Fibroblast of lung (primary cell): Measurements from ENCODE around the gene TAT. TPM values are rescaled to one million over a fixed set of nuclear protein-coding genes. Genes with fewer than 3 reads are reported as not detected.

ENCODE experiments used
- DNase-seq, 2 donors: peaks; one replicate each; pipeline versions ENCODE4 v3.0.0 to v3.0.0-alpha.2; 2010; ENCODE audit warnings: low read depth in 2 of 2
- H2AFZ ChIP-seq: 2 replicates; pipeline ENCODE4 v1.5.1; 2012; ENCODE audit warnings: low read length, control low read depth, inconsistent platforms
- H3K27ac ChIP-seq: 2 replicates; pipeline ENCODE4 v1.5.1; 2011; ENCODE audit warnings: low read length, control low read depth; ENCODE audit not compliant: insufficient read depth
- H3K27me3 ChIP-seq: 2 replicates; pipeline ENCODE4 v1.5.1; 2011; ENCODE audit warnings: mild to moderate bottlenecking, low read length; ENCODE audit not compliant: control insufficient read depth, insufficient read depth
- H3K36me3 ChIP-seq: 2 replicates; pipeline ENCODE4 v1.5.1; 2011; ENCODE audit warnings: low read length; ENCODE audit not compliant: control insufficient read depth, insufficient read depth
- H3K4me1 ChIP-seq: 2 replicates; pipeline ENCODE4 v1.5.1; 2011; ENCODE audit warnings: low read length; ENCODE audit not compliant: control insufficient read depth, insufficient read depth; ENCODE audit errors: extremely low read depth
- H3K4me2 ChIP-seq: 2 replicates; pipeline ENCODE4 v1.5.1; 2011; ENCODE audit warnings: low read length, control low read depth; ENCODE audit not compliant: insufficient read depth; ENCODE audit errors: extremely low read depth
- H3K4me3 ChIP-seq, 4 experiments: fragments of 200-600 bp in 1 of 4; sonication (generic) in 1 of 4; replicated peaks in 1 of 4; 2 replicates each; pipeline ENCODE4 v1.5.1; 2011 to 2016; ENCODE audit warnings: low read length in 4 of 4, low read depth in 3 of 4, mild to moderate bottlenecking in 3 of 4, control low read depth in 2 of 4, inconsistent platforms in 1 of 4, mixed read lengths in 1 of 4; ENCODE audit not compliant: insufficient read depth in 1 of 4; ENCODE audit errors: control extremely low read depth in 1 of 4
- H3K79me2 ChIP-seq: 2 replicates; pipeline ENCODE4 v1.5.1; 2012; ENCODE audit warnings: mild to moderate bottlenecking, low read length, inconsistent platforms; ENCODE audit not compliant: control insufficient read depth, insufficient read depth
- H3K9ac ChIP-seq: 2 replicates; pipeline ENCODE4 v1.5.1; 2011; ENCODE audit warnings: mild to moderate bottlenecking, low read length, control low read depth; ENCODE audit not compliant: insufficient read depth
- H3K9me3 ChIP-seq: 2 replicates; pipeline ENCODE4 v1.5.1; 2012; ENCODE audit warnings: low read depth, low read length; ENCODE audit not compliant: control insufficient read depth, insufficient read depth
- H4K20me1 ChIP-seq: 2 replicates; pipeline ENCODE4 v1.5.1; 2011; ENCODE audit warnings: low read length; ENCODE audit not compliant: control insufficient read depth, insufficient read depth; ENCODE audit errors: extremely low read depth
- EZH2 ChIP-seq: IDR thresholded peaks from 2 replicates; pipeline ENCODE4 v1.5.1; 2012; ENCODE audit warnings: low read length, control low read depth, mild to moderate bottlenecking; ENCODE audit errors: missing control alignments
- polyA plus RNA-seq, 2 donors: library from polyadenylated mRNA; depleted of rRNA in 1 of 2; stranded (reverse) in 1 of 2; unstranded in 1 of 2; fragments of >200 nt; gene quantifications; 2 replicates each; pipeline ENCODE4 v1.2.1, GENCODE V29; 2011 to 2012; ENCODE audit warnings: missing spikeins in 1 of 2
- total RNA-seq: library from RNA; depleted of rRNA; stranded (reverse); fragments of >200 nt; gene quantifications from 2 replicates; pipeline ENCODE4 v1.2.1, GENCODE V29; 2014
- TF ChIP-seq, protein P1 (sequence below), 2 donors: IDR thresholded peaks in 1 of 2; conservative IDR thresholded peaks in 1 of 2; 1 replicate in 1 of 2; 2 replicates in 1 of 2; pipeline ENCODE4 v1.5.1; 2011 to 2012; ENCODE audit warnings: low read length in 2 of 2, control low read depth in 1 of 2, inconsistent platforms in 1 of 2, low read depth in 1 of 2, mild to moderate bottlenecking in 1 of 2

The TAT gene
- total and polyA plus RNA-seq, 2 donors (not counting 1 experiment from before 2014, with no cell fraction given) = not detected

DNA sequence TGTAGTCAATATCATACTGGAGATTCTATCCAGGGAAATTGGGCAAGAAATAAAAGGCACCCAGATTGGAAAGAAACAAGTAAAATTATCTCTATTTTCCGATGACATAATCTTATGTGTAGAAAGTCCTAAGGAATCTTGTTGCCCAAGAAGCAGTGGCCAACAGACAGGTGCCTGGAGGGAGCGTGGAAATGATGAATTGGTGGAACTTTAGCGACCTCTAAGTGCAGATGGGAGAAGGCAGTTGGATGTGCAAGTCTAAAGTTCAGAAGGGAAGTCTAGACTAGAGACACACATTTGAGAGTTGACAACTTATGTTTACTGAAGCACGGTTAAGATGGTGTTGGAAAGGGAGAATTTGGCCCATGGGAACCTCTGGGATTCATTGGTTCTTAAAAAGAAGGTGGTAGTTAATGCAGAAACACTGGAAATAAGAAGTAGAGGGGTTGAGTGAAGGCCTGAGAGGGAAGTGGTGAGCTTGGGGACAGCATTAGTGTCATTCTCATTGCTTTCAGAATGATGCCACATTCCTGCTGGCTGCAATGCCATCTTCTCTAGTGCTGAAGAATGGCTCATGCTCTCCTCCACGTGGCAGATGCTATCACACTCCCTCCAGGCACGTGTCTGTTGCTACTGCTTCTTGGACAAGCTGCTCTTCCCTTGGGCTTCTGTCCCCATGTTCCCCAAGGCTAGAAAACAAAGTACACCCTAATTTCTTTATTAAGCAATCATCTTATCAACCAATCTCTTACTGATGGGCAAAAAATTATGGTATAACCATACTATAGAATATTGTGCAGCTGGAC, 24.0 kb downstream of the TAT start:
- Histone ChIP-seq H3K4me3 (no peak overlapping the region), H2AFZ (no peak overlapping the region), H3K4me2 (no peak overlapping the region), H4K20me1 (no peaks in the 10 kb centered on the region), H3K9ac (no peak overlapping the region), H3K27ac (no peak overlapping the region), H3K27me3 (no peaks in the 10 kb centered on the region), H3K4me1 (no peaks in the 10 kb centered on the region), H3K79me2 (no peaks in the 10 kb centered on the region), H3K36me3 (no peaks in the 10 kb centered on the region), H3K9me3 (no peaks in the 10 kb centered on the region)
- DNase-seq = no peak
- no peak for TF ChIP-seq EZH2
- TF ChIP-seq, protein P1, sequence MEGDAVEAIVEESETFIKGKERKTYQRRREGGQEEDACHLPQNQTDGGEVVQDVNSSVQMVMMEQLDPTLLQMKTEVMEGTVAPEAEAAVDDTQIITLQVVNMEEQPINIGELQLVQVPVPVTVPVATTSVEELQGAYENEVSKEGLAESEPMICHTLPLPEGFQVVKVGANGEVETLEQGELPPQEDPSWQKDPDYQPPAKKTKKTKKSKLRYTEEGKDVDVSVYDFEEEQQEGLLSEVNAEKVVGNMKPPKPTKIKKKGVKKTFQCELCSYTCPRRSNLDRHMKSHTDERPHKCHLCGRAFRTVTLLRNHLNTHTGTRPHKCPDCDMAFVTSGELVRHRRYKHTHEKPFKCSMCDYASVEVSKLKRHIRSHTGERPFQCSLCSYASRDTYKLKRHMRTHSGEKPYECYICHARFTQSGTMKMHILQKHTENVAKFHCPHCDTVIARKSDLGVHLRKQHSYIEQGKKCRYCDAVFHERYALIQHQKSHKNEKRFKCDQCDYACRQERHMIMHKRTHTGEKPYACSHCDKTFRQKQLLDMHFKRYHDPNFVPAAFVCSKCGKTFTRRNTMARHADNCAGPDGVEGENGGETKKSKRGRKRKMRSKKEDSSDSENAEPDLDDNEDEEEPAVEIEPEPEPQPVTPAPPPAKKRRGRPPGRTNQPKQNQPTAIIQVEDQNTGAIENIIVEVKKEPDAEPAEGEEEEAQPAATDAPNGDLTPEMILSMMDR (conservative IDR thresholded peaks at IDR 0.05 in 1 of 2, IDR thresholded peaks at IDR 0.05 in 1 of 2; ENCODE audit: low read depth in 1 of 2, low read length in 2 of 2) = no peak

DNA sequence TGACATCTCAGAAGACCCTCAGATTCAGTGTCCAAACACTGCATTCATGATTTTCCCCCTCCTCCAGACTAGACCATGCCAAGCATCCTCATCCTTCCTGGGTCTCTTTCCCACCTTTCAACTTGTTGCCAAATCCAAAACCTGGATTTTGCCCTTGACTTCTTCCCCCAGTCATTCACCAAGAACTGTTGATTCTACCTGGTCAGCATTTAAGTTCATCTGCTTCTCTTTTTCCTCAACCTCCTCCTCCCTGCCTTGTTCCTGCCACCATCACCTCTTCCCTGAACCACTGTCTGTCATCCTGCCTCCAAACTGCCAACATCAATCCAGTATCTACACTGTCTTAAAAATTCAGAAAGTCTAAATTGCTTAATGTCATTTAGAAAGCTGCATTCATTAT, 29.7 kb downstream of the TAT start:
- no peak for DNase-seq
- Histone ChIP-seq H3K9ac (no peak overlapping the region), H2AFZ (no peak overlapping the region), H3K9me3 (no peaks in the 10 kb centered on the region), H3K79me2 (no peaks in the 10 kb centered on the region), H3K27ac (no peak overlapping the region), H3K4me2 (no peak overlapping the region), H4K20me1 (no peaks in the 10 kb centered on the region), H3K27me3 (no peaks in the 10 kb centered on the region), H3K36me3 (no peaks in the 10 kb centered on the region), H3K4me3 (no peak overlapping the region), H3K4me1 (no peaks in the 10 kb centered on the region)
- no peak for TF ChIP-seq EZH2
- TF ChIP-seq, protein P1 (conservative IDR thresholded peaks at IDR 0.05 in 1 of 2, IDR thresholded peaks at IDR 0.05 in 1 of 2; ENCODE audit: low read depth in 1 of 2, low read length in 2 of 2) = no peak

GRCh38 chr16:71542377-71542776, 34.5 kb downstream of the TAT start:
- TF ChIP-seq, protein P1 (conservative IDR thresholded peaks at IDR 0.05 in 1 of 2, IDR thresholded peaks at IDR 0.05 in 1 of 2; ENCODE audit: low read depth in 1 of 2, low read length in 2 of 2) = peak; percentile 13 to 54
- TF ChIP-seq EZH2 = no peak
- no peaks in the 10 kb centered on the region for H3K36me3 ChIP-seq
- H3K4me2 ChIP-seq = no peak overlapping the region
- H3K9me3 ChIP-seq = no peaks in the 10 kb centered on the region
- H4K20me1 ChIP-seq = no peaks in the 10 kb centered on the region
- no peaks in the 10 kb centered on the region for H3K79me2 ChIP-seq
- no peak overlapping the region for H3K4me3 ChIP-seq
- no peak overlapping the region for H2AFZ ChIP-seq
- peak in 1 of 2 donors; percentile 6 for DNase-seq
- no peak overlapping the region for H3K9ac ChIP-seq
- no peaks in the 10 kb centered on the region for H3K4me1 ChIP-seq
- H3K27me3 ChIP-seq = no peaks in the 10 kb centered on the region
- H3K27ac ChIP-seq = no peak overlapping the region
